Non-pigmented ciliary epithelial cell (primary cell): ENCODE data around the gene CARNS1.
A peak's percentile ranks its signal among the peaks of the same experiment; 100 is the strongest.

Source experiments
- DNase-seq: peaks from one replicate; pipeline ENCODE4 v3.0.0-alpha.2; 2010; ENCODE audit warnings: low read depth

CARNS1 gene

DNA sequence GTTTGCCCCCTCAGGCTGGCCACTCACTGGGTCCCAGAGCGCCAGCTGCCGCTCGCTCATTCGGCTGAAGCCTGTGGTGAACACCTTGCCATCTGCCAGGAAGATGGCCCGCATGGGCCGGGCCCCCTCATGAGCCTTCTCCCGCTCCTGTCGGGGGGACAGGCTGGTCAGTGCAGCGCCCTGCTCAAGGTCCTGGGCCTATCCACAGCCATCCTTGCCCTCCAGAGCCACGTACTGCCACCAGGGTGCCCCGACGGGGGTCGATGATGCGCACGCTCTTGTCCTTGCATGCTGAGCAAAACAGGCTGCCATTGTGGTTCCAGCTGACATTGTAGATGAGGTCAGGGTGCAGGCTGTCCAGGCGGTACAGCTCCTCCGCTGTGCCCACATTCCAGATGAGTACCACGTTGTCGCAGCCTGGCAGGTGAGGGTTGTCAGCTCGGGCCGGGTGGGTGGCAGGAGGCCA is 25.7 kb downstream of the CARNS1 start:
- no peak for DNase-seq

DNA sequence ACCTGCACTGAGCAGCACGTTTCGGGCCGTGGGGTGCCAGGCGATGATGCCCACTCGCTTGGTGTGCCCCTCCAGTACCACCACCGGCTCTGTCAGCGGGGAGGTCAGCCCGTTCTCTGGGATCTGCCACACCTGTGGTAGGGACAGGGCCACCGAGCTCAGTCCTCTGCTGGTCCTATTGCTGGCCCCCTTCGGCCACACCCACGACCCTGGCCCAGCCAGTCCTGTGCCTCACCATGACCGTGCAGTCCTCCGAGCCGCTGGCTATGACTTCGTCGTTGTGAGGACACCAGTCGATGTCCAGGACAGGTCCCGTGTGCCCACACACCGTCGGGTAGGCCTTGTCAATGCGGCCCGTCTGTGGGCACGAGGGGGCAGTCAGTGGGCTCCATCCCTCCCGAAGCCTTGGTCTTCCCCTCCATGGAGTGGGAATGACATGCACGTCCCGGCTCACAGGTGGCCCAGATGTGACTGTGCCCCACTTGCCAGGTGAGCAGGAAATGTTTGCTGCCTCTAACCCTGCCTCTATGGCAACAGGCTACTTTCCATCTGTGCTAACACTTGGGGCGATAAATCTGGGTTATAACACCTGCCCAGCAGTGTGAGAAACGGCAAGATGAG is 26.4 kb downstream of the CARNS1 start:
- no peak for DNase-seq

DNA sequence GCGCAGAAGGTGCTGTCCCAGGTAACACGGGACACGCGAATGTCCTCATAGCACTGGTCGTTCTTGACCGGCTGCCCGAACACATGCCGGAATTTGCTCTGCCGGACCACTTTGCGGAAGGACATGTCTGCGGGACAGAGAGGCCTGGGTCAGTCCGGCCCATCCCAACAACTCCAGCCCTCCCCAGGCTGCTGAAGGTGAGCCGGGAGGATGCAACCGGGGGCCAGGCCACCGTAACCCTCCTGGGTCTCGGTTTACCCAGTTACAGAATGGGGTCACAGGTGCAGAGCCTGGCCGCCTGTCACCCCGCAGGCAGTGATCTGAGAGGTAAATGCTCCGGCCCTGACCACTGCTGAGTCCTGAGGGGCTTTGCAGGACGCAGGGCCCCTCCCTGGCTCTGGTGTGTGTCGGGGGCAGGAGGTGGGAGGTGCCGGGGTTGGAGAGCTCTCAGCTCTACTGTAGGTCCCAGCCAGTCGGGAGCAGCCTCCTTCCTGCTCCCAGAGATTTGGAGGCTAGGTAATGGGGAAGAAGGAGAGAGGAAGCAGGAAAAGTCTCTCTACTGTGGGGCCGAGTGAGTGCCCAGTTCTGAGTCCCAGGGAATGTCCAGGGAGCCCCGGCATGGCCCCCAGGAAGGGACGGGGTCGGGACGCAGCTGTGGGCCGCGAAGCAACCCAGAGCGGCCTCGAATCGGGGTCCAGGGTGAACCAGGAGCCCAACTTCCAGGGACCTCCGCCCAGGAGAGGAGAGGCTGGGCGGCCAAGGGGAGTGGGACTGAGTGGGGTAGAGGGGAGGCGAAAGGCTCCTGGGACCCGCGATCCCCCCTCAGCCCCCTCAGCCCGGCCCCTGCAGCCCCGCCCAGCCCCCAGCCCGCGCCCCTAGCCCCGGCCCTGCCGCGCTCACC is 27.3 kb downstream of the CARNS1 start:
- DNase-seq = no peak

DNA sequence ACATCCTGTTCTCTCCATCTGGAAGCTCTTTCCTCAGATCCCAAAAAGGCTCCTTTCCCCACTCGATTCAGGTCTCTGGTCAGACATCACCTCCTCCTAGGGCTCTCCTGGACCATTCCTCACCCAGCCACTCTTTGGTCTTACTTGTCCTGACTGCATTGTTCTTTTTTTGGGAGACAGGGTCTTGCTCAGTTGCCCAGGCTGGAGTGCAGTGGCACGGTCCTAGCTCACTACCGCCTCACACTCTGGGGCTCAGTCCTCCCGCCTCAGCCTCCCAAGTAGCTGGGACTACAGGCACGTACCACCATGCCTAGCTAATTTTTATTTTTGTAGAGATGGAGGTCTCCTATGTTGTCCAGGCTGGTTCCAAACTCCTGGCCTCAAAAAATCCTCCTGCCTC is 30.0 kb downstream of the CARNS1 start:
- no peak for DNase-seq

DNA sequence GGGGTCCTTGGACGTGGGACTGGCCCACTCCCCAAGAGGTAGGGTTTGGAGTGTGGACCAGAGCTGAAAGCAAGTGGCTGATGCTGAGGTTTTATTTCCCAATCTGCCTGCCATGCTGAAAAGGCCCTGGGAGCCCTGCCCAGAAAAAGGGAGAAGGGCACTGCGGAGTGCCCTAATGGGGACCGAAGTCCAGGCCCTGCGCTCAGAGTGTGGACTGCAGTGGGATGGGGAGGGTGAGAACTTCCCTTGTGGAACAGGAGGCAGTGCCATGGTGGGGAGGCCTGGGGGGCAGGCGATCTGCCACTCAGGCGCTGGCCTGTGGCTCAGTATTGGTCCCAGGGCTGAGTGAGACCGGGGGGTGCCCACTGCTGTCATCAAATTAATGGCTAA is 32.7 kb downstream of the CARNS1 start:
- no peak for DNase-seq

DNA sequence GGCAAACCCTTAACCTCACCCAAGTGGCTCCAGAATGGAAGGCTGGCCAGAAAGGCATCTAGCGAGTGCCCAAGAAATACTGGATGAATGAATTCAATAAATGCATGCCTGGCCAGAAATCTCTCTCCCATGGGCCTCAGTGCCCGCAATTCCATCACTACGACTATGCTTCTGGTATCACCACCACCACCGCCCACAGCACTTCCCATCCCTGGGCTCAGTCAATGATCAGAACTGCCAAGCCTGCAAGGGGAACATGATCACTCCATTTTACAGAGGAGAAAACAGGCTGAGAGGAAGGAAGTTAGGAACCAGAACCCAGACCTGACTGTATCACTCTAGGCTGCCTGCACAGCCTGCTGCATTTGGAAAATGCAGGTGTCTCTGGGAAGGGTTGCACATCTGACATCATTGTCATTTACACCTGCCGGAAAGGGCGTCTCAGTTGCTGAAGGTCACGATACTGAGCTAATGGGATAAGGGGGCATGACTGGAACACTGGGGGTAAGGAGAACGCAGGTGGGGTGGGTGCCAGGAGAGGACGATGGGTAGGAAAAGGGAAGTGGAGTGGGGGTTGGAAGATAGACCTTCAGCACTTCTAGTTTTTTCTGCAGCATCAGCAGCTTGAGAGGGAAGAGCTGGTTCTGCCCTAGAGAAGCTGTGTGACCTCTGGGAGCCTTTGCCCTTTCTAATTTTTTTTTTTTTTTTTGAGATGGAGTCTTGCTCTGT is 33.8 kb downstream of the CARNS1 start:
- no peak for DNase-seq

DNA sequence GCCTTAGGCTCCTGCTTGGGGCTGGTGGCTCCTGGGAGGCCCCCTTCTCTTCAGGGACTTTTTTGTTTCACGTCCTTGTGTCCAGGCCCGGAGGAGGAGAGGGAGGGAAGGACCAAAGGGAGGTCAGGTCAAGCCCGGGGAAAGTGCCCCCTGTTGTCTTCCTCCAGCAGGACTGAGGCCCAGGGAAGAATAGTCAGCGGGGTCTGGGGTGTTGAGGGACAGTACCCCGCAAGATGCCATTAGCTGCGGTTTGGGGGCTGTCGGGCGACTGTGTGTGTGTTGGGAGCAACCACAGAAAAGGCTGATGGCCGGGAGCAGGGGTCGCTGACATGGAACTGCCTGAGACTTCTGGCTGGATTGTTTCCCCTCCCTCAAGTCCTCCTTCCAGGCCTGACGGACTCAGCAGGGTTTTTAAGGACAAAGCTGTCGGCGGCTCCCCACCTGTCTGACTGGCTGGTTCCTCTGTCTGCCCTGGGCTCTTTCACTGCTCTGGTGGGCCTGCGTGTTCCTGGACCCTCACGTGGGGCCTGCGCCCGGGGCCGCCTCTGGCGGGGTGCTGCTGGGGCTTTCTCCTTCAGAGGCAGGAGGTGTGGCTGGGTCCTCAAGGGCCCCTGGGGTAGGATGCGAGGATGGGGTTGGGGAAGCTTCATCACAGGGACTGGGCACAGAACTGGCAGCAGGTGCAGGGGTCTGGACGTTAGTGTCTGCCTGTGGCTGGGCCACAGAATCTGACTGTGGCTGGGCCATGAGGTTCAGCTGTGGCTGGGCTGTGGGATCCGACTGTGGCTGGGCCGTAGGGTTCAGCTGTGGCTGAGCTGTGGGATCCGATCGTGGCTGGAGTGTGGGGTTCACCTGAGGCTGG is 35.5 kb downstream of the CARNS1 start:
- no peak for DNase-seq

DNA sequence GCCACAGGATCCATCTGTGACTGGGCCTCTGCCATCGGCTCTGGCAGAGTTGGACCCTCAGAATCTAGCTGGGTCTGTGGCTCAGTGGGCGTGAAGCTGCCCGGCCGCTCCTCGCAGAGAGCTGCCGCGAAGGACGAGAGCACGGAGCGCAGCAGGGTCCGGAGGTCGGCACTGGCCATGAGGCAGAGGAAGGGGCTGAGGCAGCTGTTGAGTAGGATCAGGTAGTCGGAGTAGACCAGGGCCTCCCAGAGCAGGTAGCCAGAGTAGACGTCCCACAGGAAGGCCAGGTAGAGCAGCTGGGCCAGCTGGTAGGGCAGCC is 36.1 kb downstream of the CARNS1 start:
- no peak for DNase-seq

DNA sequence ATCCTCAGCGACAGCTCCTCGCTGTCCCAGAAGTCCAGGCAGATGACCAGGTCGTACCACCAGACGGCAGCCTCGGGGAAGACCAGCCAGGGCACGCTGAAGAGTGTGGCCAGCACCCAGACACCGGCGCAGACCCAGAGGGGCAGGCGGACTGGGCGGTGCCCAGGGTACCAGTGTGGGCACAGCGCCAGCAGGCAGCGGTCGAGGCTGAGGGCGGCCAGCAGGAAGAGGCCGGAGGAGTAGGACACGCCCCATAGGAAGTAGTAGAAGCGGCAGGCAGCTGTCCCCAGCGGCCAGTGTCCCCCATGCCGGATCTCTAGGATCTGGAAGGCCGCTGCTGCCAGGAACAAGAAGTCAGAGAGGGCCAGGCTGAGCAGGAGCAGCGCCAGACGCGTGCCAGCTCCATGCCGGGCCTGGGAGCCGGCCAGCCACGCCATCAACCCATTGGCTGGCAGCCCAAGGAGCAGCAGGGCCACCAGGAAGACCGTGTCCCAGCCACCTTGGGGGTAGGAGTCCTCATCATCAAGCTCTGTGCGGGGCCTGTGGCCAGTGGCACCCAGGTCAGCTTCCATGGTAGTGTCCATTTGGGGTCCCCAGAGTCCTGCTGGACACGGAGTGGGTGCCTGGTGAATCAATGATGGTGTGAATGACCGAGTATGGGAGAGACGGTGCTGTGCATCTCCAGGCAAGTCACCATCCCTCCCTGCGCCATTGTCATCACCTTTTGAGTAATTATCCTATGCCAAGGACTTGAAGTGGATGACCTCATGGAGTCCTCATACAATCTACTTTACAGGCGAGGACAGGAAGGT is 36.9 kb downstream of the CARNS1 start, which contains the start of gene GPR152:
Gene GPR152 (minus strand): TSS at position 589 of the 812 bp plus-strand sequence. CDS start 5 bp downstream, at position 584.
- no peak for DNase-seq

DNA sequence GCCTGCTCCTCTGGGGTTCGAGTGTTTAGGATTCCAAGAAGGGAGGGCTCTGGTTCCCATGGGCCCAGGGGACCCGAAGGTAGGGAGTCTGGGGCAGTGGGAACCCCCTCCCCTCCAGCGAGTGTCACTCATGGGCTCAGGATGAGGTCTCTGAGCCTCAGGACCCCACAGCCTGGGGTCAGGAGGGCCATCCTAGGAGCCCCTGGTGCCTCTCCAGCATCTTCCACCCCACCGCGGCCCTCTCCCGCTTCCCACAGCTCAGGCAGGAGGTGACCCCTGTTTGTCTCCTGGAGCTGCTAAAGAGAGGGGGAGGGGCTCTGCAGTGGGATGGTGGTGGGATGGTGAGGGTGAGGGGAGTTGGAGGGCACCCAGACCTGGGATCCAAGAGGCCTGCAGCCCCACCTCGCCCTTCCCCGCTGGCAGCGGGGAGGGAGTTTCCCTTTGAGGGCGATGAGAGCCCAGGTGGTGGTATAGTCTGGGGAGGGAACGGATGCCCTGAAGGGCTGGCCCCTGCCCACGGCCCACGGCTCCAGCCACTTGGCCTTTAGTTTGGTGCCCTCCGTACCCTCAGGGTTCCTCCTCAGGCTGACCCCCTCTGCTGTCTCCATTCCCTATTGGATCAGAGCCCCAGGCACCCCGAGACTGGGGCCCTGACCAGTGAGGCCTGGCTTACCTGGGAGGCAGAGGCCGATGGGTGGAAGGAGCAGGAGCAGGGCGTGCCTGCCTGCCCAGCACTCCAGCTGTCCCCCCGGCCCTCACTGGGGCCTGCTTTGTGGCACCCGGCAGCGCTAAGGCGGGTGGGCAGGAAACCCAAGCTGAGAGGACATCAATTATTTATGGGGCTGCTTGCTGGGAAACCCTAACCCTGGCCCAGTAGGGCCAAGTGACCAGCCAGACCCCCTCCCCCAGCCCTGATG is 38.6 kb downstream of the CARNS1 start:
- DNase-seq = no peak

DNA sequence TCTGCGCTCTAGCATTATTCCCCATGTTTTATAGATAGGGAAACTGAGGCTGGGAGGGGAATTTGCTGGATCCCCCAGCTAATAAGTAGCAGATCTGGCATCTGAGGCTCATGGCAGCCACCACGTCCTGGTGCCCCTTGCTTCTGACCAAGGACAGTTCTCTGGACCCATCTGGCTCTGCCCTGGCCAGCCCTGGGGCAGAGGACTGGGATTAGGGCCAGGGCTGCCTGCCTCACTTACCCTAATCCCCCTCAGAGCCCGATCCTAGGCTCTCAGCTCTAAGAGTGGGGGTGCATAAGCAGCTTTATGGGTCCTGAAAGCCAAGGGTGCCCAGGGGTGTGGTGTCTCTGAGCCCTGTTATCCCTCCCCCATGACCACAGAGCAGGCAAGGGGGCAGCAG is 39.6 kb downstream of the CARNS1 start, which contains the start of gene CABP4:
Gene CABP4 (plus strand): TSS at position 301 of the 400 bp plus-strand sequence. CDS start 70 bp downstream, at position 371.
- DNase-seq = no peak

DNA sequence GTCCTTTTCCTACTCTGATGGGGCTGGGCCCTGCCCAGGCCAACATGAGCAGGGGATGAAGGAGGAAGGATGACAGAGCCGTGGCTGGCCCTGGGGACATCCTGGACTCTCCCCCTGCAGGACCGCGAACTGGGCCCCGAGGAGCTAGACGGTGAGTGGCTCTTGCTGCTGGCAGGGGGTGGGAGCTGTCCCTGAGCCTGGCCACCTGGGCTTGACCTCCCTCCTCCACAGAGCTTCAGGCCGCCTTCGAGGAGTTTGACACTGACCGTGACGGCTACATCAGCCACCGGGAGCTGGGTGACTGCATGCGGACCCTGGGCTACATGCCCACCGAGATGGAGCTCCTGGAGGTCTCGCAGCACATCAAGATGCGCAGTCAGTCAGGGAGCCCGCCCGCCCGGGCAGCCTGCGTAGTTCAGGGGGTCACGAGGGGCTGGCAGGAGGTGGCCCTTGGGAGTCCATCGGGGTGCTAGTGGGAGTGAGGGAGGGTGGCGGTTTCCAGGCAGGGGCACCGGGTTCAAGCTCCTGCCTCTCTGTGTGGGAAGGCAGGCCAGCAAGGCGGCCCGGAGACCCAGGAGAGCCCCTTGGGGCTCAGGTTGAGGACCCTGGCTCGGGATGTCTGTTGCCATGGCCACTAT is 40.7 kb downstream of the CARNS1 start:
- DNase-seq = no peak

DNA sequence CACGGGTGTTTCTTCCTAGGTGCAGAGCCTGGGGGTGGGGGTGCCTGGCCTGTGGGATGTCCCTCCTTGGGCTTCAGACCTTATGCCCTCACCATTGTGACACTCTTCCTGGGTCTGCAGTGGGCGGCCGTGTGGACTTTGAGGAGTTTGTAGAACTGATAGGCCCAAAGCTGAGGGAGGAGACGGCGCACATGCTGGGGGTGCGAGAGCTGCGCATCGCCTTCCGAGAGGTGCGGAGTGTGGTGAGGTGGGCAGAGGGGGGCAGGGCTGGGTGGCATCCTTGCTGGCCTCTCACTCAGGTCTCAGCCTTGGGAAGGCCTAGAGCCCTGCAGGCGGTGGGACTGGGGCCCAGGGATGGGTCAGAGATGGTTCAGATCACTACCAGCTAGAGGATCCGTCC is 42.0 kb downstream of the CARNS1 start:
- DNase-seq = no peak

DNA sequence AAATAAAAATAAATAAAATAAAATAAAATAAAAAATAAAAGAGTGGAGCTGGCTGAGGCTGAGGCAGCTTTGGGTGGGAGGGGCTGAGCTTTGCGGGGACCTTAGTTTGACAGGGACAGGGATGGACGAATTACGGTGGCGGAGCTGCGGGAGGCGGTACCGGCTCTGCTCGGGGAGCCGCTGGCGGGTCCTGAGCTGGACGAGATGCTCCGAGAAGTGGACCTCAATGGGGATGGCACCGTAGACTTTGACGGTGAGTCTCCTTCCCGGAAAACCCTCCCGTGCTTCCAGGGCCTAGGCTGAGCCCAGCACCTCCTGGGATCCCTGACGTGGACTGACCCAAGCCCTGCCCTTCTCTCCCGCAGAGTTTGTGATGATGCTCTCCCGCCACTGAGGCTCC is 42.8 kb downstream of the CARNS1 start:
- no peak for DNase-seq

DNA sequence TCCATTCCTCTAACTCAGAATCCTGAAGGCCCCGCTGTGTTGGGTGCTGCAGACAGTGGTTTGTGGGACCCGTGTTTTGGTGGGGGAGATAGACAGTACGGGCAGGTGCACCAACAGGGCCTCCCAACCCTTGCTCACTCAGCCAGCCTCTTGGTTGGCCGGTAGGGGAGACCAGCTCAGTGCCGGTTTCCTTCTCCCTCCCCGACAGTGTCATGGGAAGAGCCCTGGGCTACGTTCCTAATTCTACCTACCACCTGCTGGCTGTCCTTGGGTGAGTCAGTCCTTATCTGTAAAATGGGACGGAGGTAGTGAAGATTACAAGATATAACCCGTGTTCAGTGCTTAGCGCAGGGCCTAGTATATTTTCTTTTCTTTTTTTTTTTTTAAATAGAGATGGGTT is 47.7 kb downstream of the CARNS1 start:
- DNase-seq = no peak

DNA sequence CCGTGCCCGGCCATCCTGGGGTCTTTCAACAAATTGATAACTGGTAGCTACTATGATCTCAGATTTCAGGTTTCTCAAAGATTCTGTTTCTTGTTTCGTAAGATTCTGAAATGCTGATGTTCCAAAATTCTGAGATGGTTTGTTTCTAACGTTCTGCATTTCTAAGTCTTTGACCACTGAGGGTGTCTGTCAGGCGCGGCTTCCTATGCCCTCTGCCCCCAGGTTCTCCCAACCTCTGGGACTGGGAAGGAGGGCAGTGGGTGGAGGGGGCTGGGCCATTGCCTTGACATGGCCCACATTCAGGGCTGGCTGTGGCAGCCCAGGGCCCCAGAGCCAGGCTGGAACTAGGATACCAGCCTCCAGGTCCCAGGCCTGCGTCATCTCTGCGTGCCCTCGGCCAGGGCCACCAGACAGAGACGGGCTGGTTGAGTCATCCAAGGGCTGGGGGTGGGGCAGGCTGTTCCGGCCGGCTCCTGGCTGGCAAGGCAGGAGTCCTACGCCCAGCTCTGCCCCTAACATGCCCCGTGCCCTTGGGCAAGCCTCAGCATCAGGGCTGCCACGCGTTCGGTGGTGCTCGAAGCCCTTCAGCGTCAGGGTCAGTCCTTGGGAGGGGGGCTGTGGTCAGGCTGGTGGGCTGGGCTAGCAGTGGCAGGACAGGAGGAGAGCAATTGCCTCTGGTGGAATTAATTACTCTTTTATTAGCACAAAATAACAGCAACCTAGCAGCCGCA is 48.4 kb downstream of the CARNS1 start:
- no peak for DNase-seq

DNA sequence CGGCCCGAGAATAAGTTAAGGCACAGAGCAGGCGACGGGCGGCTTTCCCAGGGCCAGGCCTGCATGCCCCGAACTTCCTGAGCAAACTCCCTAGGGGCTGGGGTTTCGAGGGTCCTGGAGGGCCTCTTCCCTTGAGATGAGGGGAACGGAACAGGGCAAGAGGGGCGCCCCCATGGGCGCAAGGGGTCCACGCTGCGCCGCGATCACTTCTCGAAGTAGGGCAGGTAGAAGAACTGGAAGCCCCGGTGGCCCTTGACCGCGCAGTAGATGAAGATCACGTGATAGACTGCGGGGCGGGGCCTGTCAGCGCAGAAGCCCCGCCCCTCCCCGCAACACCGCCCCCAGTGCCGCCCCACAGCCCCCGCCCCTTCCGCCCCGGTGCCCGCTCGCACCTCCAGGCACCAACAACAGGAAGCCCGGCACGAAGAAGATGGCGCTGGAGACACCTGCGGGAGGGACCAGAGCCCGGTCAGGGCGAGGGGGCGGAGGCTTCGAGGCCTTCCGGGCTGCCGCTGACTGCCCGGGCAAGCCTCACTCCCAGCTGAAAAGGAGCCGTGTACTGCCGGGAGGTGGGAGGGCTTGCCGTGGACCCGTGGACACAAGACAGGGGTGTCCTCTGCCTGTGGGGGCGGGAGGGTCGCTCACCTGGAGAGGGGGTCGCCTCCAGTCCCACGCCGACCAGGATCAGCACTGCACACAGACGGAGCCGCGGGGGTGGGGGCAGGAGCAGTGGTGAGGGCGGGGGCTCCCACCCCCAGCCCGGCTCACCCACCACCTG is 49.1 kb downstream of the CARNS1 start:
- peak; percentile 17 for DNase-seq

DNA sequence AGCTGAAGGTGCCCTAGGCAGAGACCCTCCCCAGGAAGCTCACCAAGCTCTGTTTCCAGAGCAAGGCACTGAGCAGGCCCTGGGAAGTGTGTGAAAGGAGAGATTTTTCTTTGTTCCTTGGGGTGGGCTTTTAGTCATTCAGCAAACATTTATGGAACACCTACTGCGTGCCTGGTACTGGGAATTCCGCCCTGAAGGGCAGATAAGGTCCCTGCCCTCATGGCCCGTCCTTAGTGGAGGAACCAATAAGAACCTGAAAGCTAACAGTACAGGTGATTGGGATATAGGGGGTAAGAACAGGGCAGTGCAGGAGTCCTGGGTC is 49.7 kb downstream of the CARNS1 start:
- no peak for DNase-seq
